Fibroblast of peridontal ligament (primary cell): ENCODE measurements around the gene IGF1R.

Experiments used
- DNase-seq: peaks from one replicate; pipeline ENCODE4 v3.0.0-alpha.2; 2010; ENCODE audit errors: extremely low read depth

The IGF1R gene

GRCh38 chr15:98856532-98856907, 208.2 kb downstream of the IGF1R start:
- DNase-seq: peak; percentile 98

GRCh38 chr15:98858610-98859023, 210.3 kb downstream of the IGF1R start:
- no peak for DNase-seq

GRCh38 chr15:98859149-98859548, 210.8 kb downstream of the IGF1R start:
- DNase-seq: no peak

GRCh38 chr15:98860281-98861041, 212.1 kb downstream of the IGF1R start:
- DNase-seq: peak; percentile 72

- no peak for DNase-seq
Observed at GRCh38 chr15:98861188-98861587, 212.8 kb downstream of the IGF1R start.

- no peak for DNase-seq
Observed at GRCh38 chr15:98863983-98864382, 215.6 kb downstream of the IGF1R start.

GRCh38 chr15:98865397-98866339, 217.3 kb downstream of the IGF1R start:
- DNase-seq: peak; percentile 76

GRCh38 chr15:98866511-98866910, 218.2 kb downstream of the IGF1R start:
- peak; percentile 87 for DNase-seq

- DNase-seq: no peak
Observed at GRCh38 chr15:98868564-98868963, 220.2 kb downstream of the IGF1R start.

GRCh38 chr15:98870788-98871187, 222.4 kb downstream of the IGF1R start:
- no peak for DNase-seq

- DNase-seq: no peak
Observed at GRCh38 chr15:98872774-98873173, 224.4 kb downstream of the IGF1R start.

GRCh38 chr15:98873441-98874218, 225.3 kb downstream of the IGF1R start:
- DNase-seq: peak; percentile 76

- no peak for DNase-seq
Observed at GRCh38 chr15:98874370-98874769, 226.0 kb downstream of the IGF1R start.

GRCh38 chr15:98874773-98875172, 226.4 kb downstream of the IGF1R start:
- DNase-seq: no peak

- peak; percentile 48 for DNase-seq
Observed at GRCh38 chr15:98875309-98875708, 227.0 kb downstream of the IGF1R start.

- peak; percentile 38 for DNase-seq
Observed at GRCh38 chr15:98876451-98877369, 228.4 kb downstream of the IGF1R start.

GRCh38 chr15:98878172-98878571, 229.8 kb downstream of the IGF1R start:
- DNase-seq: peak; percentile 80

- DNase-seq: no peak
Observed at GRCh38 chr15:98878862-98879261, 230.5 kb downstream of the IGF1R start.

GRCh38 chr15:98881526-98882520, 233.5 kb downstream of the IGF1R start:
- DNase-seq: peak; percentile 75

- DNase-seq: no peak
Observed at GRCh38 chr15:98883478-98883877, 235.1 kb downstream of the IGF1R start.
